Smooth muscle cell (in vitro differentiated cells): ENCODE measurements around the gene TRIM32. TPM values are rescaled to one million over a fixed set of nuclear protein-coding genes. Genes with fewer than 3 reads are reported as not detected.

Source experiments
- DNase-seq: peaks from one replicate; lab custom pipeline; 2025; ENCODE audit not compliant: unreplicated experiment; lab: John Stamatoyannopoulos, UW
- H2AFZ ChIP-seq: fragments of 200-600 bp; sonication (generic); 2 replicates; pipeline ENCODE4 v1.6.0; 2016; ENCODE audit warnings: antibody characterized with exemption, low read depth, mild to moderate bottlenecking
- H3F3A ChIP-seq: fragments of 200-600 bp; sonication (generic); 2 replicates; pipeline ENCODE4 v1.6.0; 2017; ENCODE audit warnings: antibody characterized with exemption, low read depth
- H3K27ac ChIP-seq: fragments of 200-600 bp; sonication (generic); 2 replicates; pipeline ENCODE4 v1.5.1; 2016; ENCODE audit warnings: low read depth, mild to moderate bottlenecking
- H3K27me3 ChIP-seq: fragments of 200-600 bp; sonication (generic); 2 replicates; pipeline ENCODE4 v1.6.1; 2016; ENCODE audit warnings: low read depth, mild to moderate bottlenecking
- H3K36me3 ChIP-seq: fragments of 200-600 bp; sonication (generic); 2 replicates; pipeline ENCODE4 v1.5.1; 2016; ENCODE audit warnings: low read depth
- H3K4me1 ChIP-seq: fragments of 200-600 bp; sonication (generic); 2 replicates; pipeline ENCODE4 v1.5.1; 2016; ENCODE audit warnings: low read depth
- H3K4me2 ChIP-seq: fragments of 200-600 bp; sonication (generic); 2 replicates; pipeline ENCODE4 v1.6.0; 2016; ENCODE audit warnings: mild to moderate bottlenecking
- H3K4me3 ChIP-seq: fragments of 200-600 bp; sonication (generic); 2 replicates; pipeline ENCODE4 v1.5.1; 2016; ENCODE audit warnings: mild to moderate bottlenecking
- H3K79me2 ChIP-seq: fragments of 200-600 bp; sonication (generic); 2 replicates; pipeline ENCODE4 v1.6.0; 2016; ENCODE audit warnings: low read depth, mild to moderate bottlenecking
- H3K9ac ChIP-seq: fragments of 200-600 bp; sonication (generic); 2 replicates; pipeline ENCODE4 v1.6.0; 2016; ENCODE audit warnings: low read depth
- H3K9me3 ChIP-seq: fragments of 200-600 bp; sonication (generic); replicated peaks from 2 replicates; pipeline ENCODE4 v1.5.1; 2016; ENCODE audit warnings: low read depth
- H4K20me1 ChIP-seq: fragments of 200-600 bp; sonication (generic); 2 replicates; pipeline ENCODE4 v1.6.0; 2016; ENCODE audit warnings: low read depth
- CTCF ChIP-seq: fragments of 200-600 bp; sonication (generic); IDR thresholded peaks from 2 replicates; pipeline ENCODE4 v1.5.1; 2017; ENCODE audit warnings: borderline replicate concordance, mild to moderate bottlenecking, antibody characterized with exemption; ENCODE audit not compliant: insufficient read depth, poor library complexity, severe bottlenecking
- WGBS: methylation state at CpG from one replicate; pipeline ENCODE4 v1.1.7; 2016; ENCODE audit warnings: low lambda C conversion rate; 5-methylcytosine and 5-hydroxymethylcytosine counted together
- polyA plus RNA-seq: library from polyadenylated mRNA; unstranded; fragments of >200 nt; fragmentation: Nextera tagmentation; extraction: Ambion mirVana; gene quantifications from 2 replicates; pipeline ENCODE4 v1.2.1, GENCODE V29; 2016
- total RNA-seq: library from RNA; depleted of rRNA; stranded (reverse); fragments of >200 nt; gene quantifications from 2 replicates; pipeline ENCODE4 v1.2.3, GENCODE V29; 2014

Gene TRIM32
- total and polyA plus RNA-seq, 2 experiments from 2014 or later: 21.5 to 22.7 TPM

- no peaks in the 10 kb centered on the region for H3K36me3 ChIP-seq
- no peak overlapping the region for H2AFZ ChIP-seq
- 88% methylated on average over 2 of the region's 2 CpGs for WGBS
- H3K4me1 ChIP-seq: no peaks in the 10 kb centered on the region
- no peak overlapping the region for H3K9ac ChIP-seq
- H3K79me2 ChIP-seq: no peaks in the 10 kb centered on the region
- H3K27ac ChIP-seq: no peak overlapping the region
- H3K9me3 ChIP-seq: no peaks in the 10 kb centered on the region
- H3K4me2 ChIP-seq: no peak overlapping the region
- no peaks in the 10 kb centered on the region for H3K27me3 ChIP-seq
- no peak overlapping the region for H3K4me3 ChIP-seq
- H3F3A ChIP-seq: no peaks in the 10 kb centered on the region
- no peak for DNase-seq
- H4K20me1 ChIP-seq: no peaks in the 10 kb centered on the region
- no peak for TF ChIP-seq CTCF
Measured at GRCh38 chr9:116671605-116672004, 15.5 kb upstream of the TRIM32 start.

DNA sequence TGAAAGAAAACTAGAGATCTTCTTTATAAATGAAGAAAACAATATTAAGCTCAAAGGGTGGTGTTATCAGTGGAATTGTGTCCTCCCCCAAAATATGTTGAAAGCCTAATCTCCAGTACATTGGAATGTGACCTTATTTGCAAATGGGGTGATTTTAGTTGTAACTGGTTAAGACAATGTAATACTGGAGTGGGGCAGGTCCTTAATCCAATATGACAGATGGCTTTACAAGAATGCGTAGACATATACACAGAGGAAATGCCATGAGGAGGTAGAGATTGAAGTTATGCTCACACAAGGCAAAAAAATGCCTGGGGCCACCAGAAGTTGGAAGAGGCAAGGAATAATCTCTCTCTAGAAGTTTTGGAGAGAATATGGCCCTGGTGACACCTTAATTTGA lies 13.7 kb upstream of the TRIM32 start:
- Histone ChIP-seq H3K4me2 (no peak overlapping the region), H3K9ac (no peak overlapping the region), H3K27me3 (no peaks in the 10 kb centered on the region), H3K36me3 (no peaks in the 10 kb centered on the region), H3K4me3 (no peak overlapping the region), H3F3A (no peaks in the 10 kb centered on the region), H3K4me1 (no peaks in the 10 kb centered on the region), H3K27ac (no peak overlapping the region), H4K20me1 (no peaks in the 10 kb centered on the region), H2AFZ (no peak overlapping the region), H3K9me3 (no peaks in the 10 kb centered on the region), H3K79me2 (no peaks in the 10 kb centered on the region)
- TF ChIP-seq CTCF: no peak
- WGBS: 43% methylated on average over 1 of the region's 1 CpG
- no peak for DNase-seq

GRCh38 chr9:116674210-116674980 lies 12.7 kb upstream of the TRIM32 start:
- no peak overlapping the region for H3K27ac ChIP-seq
- no peak overlapping the region for H3K4me3 ChIP-seq
- H3K9me3 ChIP-seq: no peaks in the 10 kb centered on the region
- no peak overlapping the region for H2AFZ ChIP-seq
- H3K79me2 ChIP-seq: no peaks in the 10 kb centered on the region
- H3K4me2 ChIP-seq: no peak overlapping the region
- no peak overlapping the region for H3K9ac ChIP-seq
- H3K4me1 ChIP-seq: no peaks in the 10 kb centered on the region
- no peak for TF ChIP-seq CTCF
- no peaks in the 10 kb centered on the region for H3K27me3 ChIP-seq
- H3K36me3 ChIP-seq: no peaks in the 10 kb centered on the region
- no peak for DNase-seq
- WGBS: 90% methylated on average over 5 of the region's 5 CpGs
- H4K20me1 ChIP-seq: no peaks in the 10 kb centered on the region
- H3F3A ChIP-seq: no peaks in the 10 kb centered on the region

DNA sequence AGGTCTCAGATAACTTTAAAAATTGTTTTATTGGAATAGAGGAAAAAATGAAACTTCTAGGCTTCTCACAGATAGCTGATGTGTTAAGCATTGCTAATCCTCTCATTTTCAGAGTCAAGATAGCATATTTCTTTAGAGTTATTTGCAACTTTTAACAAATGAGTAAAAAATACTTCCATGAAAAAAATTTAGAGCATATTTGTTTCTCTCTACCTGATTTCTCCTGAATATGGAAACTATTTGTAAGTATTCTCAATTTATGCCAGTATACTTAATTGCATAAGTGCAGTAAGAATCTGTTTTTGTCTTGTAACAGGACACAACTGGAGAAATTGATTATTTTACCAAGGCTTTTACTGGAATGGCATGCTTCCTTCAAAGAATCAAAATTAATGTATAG lies 3.6 kb upstream of the TRIM32 start:
- Histone ChIP-seq H3K4me1 (peaks cover 10% of the 10 kb centered on the region), H3K36me3 (peaks cover 3% of the 10 kb centered on the region), H3F3A (no peaks in the 10 kb centered on the region), H3K4me2 (no peak overlapping the region), H2AFZ (no peak overlapping the region), H4K20me1 (peaks cover 9% of the 10 kb centered on the region), H3K4me3 (no peak overlapping the region), H3K27me3 (no peaks in the 10 kb centered on the region), H3K79me2 (peaks cover 17% of the 10 kb centered on the region), H3K9me3 (no peaks in the 10 kb centered on the region), H3K27ac (no peak overlapping the region), H3K9ac (no peak overlapping the region)
- DNase-seq: no peak
- TF ChIP-seq CTCF: no peak
